Measurements from ENCODE around the gene SOCS1.

The SOCS1 gene

DNA sequence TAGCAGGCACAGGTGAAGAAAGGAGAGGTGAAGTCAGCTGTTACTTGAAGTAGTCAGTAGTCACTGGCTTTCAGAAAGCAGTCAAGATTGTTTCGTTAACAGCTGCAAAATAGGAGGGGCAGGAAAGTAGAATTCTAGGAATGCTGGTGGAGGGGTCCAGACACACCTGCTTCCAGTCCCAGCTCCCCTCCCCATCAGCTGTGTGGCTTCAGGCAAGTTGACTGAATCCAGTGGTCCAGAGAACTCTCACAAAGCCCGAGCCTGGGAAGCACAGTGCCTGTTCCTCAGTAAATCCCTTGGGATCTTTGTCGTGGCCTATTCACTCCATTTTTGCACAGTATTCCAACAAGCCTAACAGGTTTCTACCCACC, 4.6 kb upstream of the SOCS1 start:
- no peak for DNase-seq (ENCODE audit: low spot score)

DNA sequence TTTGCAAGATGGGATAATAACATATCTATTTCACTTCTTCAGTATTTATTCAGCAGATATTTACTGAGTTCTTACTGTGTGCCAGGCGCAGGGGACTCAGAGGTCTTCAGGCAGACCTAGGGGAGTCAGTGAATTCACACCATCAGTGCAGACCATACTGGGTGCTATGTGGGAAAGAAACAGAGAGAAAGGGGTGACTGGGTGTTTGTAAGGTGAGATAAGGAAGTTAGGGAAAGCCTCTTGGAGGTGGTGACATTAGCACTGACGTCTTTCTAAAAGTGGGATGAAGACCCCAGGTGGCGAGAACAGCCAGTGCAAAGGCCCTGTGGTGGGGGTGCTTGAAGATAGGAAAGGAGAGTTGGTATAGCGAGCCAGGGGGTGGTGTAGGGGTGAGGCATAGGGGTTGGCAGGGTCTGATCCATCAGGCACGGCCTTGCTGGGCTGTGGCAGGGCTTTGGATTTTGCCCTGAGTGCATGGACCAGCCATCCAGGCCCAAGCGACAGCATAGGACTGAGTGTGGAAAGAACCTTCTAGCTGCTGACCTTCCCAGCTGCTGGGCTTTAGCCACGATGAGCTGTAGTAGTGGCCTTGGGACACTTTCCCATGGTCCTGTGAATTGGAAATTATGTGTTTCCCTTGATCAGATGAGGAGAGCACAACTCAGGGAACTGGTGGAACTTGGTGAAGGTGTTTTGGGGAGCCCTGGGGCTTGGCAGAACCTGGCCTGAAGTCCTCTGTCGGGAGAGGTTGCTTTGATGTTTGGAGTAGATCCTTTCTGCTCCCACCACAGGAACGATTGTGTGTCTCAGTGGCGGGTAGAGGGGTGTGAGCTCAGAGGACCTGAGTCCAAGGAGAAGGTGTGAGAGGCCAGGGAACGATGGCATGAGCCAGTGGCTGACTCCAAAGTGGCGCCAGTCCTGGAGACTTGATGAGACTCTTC, 3.9 kb upstream of the SOCS1 start:
- DNase-seq (ENCODE audit: low spot score), result no peak

DNA sequence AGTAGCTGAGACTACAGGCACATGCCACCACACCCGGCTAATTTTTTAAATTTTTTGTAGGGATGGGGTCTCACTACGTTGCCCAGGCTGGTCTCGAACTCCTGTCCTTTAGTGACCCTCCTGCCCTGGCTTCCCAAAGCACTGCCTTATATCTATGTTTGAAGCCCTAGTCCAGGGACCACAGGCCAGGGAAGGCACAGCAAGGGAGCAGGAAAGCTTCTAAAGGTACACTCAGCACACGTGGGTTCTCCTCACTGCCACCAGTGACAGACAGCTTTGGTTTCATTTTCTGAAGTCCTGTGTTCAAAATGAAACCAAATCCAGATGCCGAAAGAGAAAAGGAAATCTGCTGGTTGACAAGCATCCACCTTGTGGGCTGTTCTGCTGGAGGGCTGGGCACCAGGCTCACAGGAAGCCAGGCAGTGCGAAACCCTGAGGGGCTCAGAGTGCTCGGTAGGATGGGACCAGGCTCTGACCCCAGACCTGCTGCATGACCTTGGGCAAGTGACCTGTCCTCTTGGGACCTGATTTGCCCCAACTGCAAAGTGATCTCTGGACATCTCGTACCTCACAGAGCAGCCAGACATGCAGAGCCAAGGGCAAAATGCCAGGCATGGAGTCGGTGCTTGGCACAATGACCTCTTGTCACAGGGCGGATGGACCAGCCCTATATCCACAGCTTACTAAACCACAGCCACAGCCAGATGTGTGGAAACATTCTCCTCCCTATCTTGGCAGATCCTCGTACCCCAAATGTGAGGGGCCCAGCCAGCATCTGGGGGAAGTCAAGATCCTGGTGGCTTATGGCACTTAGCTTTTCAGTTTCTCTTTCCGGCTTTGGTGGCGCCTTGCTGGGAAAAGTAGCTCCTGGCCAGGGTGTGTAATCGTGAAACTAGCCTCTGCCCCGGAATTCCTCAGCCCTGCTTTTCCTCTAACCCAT, 2.8 kb upstream of the SOCS1 start:
- peak; percentile 83 for DNase-seq (ENCODE audit: low spot score)

DNA sequence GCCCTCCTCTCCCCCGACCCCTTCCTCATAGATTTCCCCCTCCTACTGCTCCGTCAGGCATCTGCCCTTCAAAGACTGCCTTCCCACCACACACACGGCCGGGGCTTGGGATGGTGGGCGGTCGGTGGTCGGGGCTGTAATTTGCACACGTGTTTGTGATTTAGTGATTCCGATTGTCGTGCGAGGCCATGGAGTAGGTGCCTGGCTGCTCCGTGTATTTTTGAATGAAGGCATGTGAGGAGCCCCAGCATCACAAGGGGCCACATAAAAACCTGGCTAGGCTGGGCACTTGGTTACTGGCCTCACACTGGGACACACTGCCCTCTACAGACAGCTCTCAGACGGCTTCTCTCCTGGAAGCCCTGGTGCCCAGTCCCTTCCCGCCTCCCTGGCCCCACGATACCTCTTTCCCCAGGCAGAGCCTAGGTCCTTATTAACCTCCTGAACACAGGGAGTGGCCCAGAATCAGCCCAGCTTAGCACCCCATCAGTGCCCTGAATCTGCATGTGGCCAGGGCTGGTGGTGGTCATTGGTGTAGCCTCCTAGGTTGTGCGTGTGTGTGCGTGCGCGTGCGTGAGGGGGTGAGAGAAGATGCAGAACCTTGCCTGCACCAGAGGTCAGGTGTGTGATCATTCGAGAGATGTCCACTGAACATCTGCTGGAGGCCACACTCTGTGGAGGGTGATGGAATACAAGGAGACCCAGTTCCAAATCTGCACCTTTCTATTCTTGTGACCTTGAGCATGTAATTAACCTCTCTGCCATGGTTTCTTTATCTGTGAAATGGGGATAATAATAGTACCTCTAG, 1.3 kb upstream of the SOCS1 start:
- peak; percentile 79 for DNase-seq (ENCODE audit: low spot score)

DNA sequence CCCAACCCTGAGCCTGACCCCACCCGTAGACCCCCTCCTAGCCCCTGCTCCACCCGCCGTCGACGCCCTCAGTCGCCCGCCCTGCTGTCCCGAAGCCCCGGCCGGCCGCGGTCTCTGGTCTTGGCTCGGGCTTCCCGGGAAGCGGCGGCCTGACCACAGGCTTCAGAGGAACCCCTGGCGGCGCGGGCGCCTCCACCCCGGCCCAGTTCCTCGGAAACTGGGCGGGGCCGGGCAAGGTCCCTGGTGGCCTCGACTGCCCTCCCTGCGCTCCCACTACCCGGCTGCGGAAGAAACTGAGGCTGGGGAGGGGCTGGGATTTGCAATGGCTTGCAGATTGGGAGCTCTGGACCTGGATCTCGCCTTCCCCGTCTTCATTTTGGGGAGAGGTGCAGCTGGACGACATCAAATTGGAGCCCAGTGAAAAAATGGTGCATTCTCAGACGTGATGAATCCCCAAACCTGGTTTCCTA, 692 bp upstream of the SOCS1 start:
- no peak for DNase-seq (ENCODE audit: low spot score)

DNA sequence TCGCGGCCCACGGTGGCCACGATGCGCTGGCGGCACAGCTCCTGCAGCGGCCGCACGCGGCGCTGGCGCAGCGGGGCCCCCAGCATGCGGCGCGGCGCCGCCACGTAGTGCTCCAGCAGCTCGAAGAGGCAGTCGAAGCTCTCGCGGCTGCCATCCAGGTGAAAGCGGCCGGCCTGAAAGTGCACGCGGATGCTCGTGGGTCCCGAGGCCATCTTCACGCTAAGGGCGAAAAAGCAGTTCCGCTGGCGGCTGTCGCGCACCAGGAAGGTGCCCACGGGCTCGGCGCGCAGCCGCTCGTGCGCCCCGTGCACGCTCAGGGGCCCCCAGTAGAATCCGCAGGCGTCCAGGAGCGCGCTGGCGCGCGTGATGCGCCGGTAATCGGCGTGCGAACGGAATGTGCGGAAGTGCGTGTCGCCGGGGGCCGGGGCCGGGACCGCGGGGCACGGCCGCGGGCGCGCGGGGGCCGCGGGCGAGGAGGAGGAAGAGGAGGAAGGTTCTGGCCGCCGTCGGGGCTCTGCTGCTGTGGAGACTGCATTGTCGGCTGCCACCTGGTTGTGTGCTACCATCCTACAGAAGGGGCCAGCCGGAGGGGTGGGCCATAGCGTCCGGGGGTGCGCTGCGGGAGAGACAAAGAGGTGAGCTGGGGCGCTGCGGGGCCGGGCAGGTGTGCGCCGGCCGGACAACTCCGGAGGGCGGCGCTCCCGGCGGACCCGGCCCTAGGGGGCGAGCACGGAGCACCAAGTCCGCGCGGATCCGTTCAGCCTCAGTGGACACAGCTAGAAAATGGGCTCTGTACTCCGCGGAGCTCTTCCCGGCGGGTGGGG, 879 bp downstream of the SOCS1 start:
- DNase-seq (ENCODE audit: low spot score), result no peak

DNA sequence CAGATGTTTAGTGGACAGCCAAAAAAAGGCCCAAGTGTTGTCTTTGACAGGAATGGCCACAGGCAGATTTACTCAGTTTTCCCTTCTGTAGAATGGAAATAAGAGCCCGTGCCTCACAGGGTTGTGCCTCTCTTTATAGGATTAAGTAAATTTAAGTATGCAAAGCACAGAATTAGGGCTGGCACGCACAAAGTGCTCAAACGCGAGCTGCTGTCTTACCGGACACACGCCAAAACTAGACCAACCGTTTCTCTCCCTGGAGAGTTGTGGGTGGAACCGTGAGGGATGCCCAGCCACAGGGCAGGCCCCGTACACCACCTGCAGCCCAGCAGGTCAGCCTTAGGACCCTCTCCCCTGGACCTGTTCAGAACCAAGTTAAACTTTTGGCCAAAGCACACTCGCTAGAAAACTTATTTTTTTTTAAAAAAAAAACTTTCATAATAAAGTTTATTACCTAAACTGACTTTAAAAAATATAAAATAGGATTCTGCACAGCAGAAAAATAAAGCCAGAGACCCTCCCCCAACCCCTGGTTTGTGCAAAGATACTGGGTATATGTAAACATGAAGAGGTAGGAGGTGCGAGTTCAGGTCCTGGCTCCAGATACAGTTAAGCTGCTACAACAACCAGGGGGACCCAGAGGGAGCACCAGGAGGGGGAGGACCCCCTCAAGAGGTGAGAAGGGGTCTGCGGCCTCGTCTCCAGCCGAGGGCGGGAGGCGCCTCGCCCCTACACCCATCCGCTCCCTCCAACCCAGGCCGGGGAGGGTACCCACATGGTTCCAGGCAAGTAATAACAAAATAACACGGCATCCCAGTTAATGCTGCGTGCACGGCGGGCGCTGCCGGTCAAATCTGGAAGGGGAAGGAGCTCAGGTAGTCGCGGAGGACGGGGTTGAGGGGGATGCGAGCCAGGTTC, 1.8 kb downstream of the SOCS1 start:
- no peak for DNase-seq (ENCODE audit: low spot score)

DNA sequence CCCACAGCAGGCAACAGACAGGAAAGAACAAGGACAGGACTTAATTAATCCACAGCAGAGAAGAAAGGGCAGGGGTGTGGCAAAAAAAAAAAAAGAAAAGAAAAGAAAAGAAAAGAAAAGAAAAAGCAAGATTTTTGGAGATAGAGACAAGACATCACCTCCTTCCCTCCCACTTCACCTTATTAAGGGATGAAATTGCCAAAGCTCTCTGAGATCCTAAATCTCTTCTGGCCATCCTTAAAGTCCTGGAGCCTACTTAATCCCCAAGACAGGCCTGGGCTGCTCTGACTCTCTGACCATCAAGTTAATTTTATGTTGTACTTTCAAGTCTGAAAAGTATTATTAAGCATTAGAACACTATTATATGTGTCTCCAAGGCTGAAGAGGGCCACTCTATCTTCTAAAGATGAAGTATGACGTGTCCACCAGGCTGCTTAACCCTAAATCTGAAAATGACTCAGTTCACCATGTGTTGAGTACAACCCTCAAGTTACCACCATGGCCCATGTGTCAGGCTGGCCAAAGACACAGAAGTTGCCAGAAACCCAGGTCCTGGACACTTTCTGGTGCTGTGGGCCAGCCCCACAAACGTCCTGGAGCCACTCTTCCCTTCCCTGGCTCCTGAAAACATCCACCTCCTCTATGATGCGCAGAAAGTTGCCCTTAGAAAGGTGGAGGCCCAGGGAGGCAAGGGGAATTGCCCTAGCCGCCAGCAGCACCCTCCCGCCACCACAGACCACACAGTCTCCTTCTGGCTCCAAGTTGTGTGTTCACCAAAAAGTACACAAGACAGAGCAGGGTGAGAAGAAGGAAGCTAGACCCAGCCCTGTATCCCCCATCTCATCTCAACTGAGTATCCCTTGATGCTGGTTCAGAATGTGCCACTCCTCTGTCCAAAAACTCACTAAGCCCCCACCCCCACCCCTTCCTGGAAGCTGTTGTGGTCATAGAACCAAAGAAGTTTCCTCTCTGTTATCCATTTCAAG, 2.7 kb downstream of the SOCS1 start:
- DNase-seq (ENCODE audit: low spot score), result peak; percentile 81

DNA sequence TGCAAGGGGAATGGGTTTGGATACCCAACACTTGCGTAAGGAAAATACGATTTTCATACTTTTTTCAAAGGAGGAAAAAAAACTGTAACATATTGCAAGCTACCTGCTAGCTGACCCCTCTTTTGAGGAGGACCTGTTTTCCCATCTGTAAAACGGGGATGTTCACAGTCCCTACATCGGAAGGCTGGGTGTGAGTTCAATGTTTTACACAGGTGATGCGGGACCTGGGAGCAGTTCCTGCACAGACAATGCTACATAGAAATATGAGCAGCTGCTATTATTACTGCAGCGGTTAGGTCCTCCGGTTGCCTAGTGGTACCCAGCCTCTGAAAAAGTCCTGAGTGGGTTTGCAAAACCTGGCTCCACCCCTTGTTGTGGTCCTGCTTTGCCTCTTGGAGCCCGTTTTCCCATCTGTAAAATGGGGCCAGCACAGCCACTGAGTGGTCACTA, 3.5 kb downstream of the SOCS1 start:
- no peak for DNase-seq (ENCODE audit: low spot score)

DNA sequence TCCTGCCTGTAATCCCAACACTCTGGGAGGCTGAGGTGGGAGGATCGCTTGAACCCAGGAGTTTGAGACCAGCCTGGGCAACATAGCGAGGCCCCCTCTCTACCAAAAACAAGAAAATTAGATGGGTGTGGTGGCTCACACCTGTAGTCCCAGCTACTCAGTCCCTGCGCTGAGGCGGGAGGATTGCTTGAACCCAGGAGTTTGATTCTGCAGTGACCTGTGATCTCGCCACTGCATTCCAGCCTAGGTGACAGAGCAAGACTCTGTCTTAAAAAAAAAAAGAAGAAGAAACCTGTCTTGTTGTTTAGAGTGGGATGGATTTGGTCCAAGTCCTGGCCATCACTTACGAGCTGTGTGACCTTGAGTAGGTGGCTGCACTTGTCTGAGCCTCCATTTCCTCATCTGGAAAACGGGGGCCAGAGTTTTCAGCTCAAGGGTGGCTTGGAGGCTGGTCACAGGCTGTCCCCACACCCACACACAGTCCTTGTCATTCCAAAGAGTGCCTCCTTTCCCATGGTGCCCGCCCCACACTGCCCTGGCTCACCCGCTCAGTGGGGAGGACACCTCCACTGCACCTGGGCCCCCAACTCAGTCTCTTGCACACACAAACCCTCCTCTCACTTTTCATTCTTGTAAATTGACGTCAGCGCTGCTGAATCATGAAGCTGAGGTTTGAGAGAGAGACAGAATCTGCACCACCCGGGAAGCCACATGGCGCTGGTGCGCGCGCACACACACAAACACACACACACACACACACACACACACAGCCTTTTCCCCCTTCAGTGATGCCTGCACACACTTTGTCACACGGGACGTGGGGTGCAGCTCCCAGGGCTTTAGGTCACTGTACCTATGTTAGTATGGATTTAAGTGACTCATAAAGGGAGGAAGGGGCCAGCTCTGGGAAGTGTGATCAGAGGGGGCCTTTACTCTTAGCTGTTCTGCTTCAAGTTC, 4.2 kb downstream of the SOCS1 start:
- peak; percentile 91 for DNase-seq (ENCODE audit: low spot score)

DNA sequence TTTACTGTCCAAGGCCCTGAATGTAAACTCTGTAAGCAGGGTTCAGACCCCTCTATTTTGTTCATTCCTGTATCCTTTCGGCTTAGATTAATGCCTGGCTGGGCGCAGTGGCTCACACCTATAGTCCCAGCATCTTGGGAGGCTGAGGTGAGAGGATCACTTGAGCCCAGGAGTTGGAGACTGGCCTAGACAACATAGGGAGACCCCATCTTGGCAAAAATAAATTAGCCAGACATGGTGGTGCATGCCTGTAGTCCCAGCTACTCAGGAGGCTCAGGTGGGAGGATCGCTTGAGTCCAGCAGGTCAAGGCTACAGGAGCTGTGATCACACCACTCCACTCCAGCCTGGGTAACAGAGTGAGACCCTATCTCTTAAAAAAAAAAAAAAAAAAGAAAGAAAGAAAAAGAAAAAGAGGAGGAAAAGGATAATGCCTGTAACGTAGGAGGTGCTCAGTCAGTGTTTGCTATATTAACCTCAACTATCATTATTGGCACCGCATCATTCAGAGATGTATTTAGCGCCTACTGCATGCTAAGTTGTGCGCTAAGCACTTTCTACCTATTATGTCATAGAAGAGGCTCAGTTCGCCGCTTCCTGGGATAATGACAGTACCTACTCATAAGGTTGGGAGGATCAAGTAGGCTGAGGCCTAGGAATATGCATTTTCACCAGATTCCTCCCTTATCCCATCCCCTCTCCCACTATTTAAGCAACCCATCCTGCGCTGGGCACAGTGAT, 5.0 kb downstream of the SOCS1 start:
- no peak for DNase-seq (ENCODE audit: low spot score)

DNA sequence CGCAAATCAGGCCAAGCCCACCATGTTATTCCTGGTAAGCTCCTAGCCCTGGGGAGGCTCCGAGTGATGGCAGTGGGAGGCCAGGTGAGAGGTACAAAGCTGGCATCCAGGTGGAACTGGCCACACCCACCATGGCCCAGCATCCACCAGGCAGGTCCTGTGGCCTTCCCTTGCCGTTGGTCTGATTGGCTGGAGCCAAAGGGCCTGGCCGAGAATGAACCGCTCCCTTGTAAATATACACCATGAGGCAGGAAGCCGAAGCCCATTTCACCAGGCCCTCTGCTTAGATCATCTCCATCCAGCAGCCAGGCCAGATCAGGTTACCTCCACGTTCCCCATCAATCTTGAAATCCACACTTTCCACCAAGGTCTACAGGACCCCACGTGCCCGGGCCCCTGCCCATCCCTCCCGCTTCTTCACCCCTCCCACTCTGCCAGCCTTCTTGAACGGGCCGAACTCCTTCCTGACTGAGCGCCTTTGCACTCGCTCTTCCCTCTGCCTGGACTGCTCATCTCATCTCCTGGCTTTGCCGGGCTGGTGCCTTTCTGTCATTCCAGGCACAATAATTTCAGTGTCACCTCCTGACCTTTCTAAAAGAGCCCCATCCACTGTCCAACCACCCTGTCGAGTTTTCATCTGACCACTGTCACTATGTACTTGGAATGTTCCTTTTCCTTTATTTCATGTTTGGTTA, 5.8 kb downstream of the SOCS1 start:
- no peak for DNase-seq (ENCODE audit: low spot score)

DNA sequence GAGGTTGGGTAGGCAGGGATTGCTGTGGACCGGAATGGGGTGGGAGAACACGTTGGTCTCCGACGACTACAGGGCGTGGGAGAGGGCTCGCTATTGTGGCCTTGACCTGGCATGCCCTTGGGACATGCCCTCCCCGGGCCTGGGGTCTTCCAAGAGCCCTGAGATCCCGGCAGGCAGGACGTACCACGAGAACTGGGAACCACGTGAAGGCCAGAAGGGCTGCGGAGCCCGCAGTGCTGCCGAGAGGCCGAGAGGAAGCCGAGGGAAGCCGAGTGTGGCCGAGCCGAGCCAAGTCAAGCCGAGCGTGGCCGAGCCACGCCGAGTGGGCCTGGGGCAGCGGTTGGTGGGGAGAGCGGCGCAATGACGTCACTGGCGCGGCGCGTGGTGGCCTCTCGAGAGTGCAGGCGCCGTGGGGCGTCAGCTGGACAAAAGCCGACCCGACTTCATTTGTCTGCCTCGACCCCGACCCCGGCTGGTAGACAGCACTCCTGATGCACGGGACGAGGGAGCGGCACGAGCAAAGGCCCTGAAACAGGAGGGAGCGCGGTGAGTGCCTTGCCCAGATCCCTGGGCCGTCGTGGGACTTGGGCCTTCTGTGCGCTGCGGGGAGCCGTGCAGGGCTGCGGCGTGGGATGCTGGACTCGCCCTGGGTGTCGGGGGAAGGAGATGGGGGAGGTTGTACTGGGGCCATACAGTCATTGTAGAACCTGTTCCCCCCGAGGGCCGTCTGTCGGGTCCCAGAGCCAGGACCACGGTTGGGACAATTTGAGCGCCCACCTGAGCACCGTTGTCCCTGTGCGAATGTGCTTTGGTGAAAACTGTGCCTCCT, 6.6 kb downstream of the SOCS1 start:
- no peak for DNase-seq (ENCODE audit: low spot score)

DNA sequence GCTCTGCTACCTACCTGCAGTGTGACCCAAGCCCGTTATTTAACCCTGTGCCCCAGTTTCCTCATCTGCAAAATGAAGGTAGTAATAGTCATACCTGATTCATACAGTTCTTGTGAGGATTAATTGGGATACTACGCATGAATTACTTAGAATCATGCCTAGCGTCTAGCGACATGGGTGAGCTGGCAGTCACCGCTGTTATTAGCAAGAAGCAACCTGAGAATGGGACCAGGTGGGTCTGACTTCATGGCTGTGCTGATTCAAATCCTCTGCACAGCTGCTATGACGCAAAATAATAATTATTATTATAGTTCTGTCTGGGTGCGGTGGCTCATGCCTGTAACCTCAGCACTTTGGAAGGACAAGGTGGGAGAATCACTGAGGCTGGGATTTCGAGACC, 7.9 kb downstream of the SOCS1 start:
- no peak for DNase-seq (ENCODE audit: low spot score)

DNA sequence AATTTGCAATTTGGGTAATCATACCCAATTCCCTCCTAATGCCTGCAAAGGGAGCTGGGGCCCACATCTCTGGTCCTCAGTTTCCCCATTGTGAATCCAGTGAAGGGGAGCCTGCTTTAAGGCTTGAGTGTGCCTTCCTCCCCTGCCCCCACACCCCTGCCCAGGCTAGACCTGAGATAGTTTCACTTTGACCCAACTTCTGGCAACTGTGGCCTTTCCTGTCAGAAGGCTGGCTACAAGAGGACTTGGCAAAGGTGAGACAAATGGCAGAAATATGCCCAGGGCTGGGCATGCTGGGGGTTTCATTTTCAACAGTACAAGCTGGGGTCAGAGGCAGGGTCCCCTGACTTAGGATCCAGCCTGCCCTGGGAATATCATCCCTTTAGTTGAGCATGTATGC, 10.0 kb downstream of the SOCS1 start:
- peak; percentile 71 for DNase-seq (ENCODE audit: low spot score)

Data from activated CD4-positive, alpha-beta T cell treated with anti-CD3 and anti-CD28 coated beads, Interleukin-2, Interleukin-4, amounts not matched to agents 100 ng/mL and 50 ng/mL, durations not matched to agents 16 hours and 8 hours (primary cell).